Trophoblast cell (in vitro differentiated cells and primary cell): ENCODE data around the gene NRK. TPM values are rescaled to one million over a fixed set of nuclear protein-coding genes. Genes with fewer than 3 reads are reported as not detected.

Experiments used
- DNase-seq, 2 donors: peaks; one replicate each; pipeline ENCODE4 v3.0.0-alpha.2; 2016
- H2AFZ ChIP-seq: 2 replicates; pipeline ENCODE4 v1.6.1; 2013; ENCODE audit warnings: low read length, moderate library complexity, mild to moderate bottlenecking; ENCODE audit not compliant: insufficient read depth, poor library complexity
- H2AK5ac ChIP-seq: 2 replicates; pipeline ENCODE4 v1.6.1; 2013; ENCODE audit warnings: mild to moderate bottlenecking, low read length
- H2BK120ac ChIP-seq: 2 replicates; pipeline ENCODE4 v1.6.1; 2013; ENCODE audit warnings: low read length, mild to moderate bottlenecking, moderate library complexity; ENCODE audit not compliant: insufficient read depth, poor library complexity
- H2BK12ac ChIP-seq: 2 replicates; pipeline ENCODE4 v1.6.1; 2013; ENCODE audit warnings: mild to moderate bottlenecking, low read length, moderate library complexity
- H2BK5ac ChIP-seq: 2 replicates; pipeline ENCODE4 v1.6.1; 2013; ENCODE audit warnings: low read length, low read depth, moderate library complexity, mild to moderate bottlenecking; ENCODE audit not compliant: poor library complexity
- H3K14ac ChIP-seq: 2 replicates; pipeline ENCODE4 v1.6.1; 2013; ENCODE audit warnings: mild to moderate bottlenecking, low read length
- H3K18ac ChIP-seq: 2 replicates; pipeline ENCODE4 v1.6.1; 2013; ENCODE audit warnings: mild to moderate bottlenecking, low read length
- H3K23ac ChIP-seq: 2 replicates; pipeline ENCODE4 v1.6.1; 2013; ENCODE audit warnings: low read length
- H3K27ac ChIP-seq: 2 replicates; pipeline ENCODE4 v1.5.1; 2013; ENCODE audit warnings: low read depth, mild to moderate bottlenecking, inconsistent platforms, low read length, moderate library complexity
- H3K27me3 ChIP-seq: 2 replicates; pipeline ENCODE4 v1.6.1; 2013; ENCODE audit warnings: inconsistent platforms, mild to moderate bottlenecking, low read length, moderate library complexity; ENCODE audit not compliant: insufficient read depth
- H3K36me3 ChIP-seq, 2 experiments: 1 replicate in 1 of 2; 2 replicates in 1 of 2; pipeline ENCODE4 v1.6.1; 2013; ENCODE audit warnings: low read length in 2 of 2, mild to moderate bottlenecking in 2 of 2, moderate library complexity in 1 of 2; ENCODE audit not compliant: insufficient read depth in 2 of 2, control insufficient read depth in 1 of 2
- H3K4ac ChIP-seq: 2 replicates; pipeline ENCODE4 v1.6.1; 2013; ENCODE audit warnings: low read depth, mild to moderate bottlenecking, low read length, moderate library complexity
- H3K4me1 ChIP-seq, 2 experiments: 1 replicate in 1 of 2; 2 replicates in 1 of 2; pipeline ENCODE4 v1.6.1; 2013; ENCODE audit warnings: low read length in 2 of 2, mild to moderate bottlenecking in 2 of 2, moderate library complexity in 1 of 2; ENCODE audit not compliant: insufficient read depth in 2 of 2, control insufficient read depth in 1 of 2
- H3K4me2 ChIP-seq: 2 replicates; pipeline ENCODE4 v1.6.1; 2013; ENCODE audit warnings: inconsistent platforms, mild to moderate bottlenecking, low read length, moderate library complexity
- H3K4me3 ChIP-seq: 2 replicates; pipeline ENCODE4 v1.5.1; 2013; ENCODE audit warnings: mild to moderate bottlenecking, low read depth, low read length, inconsistent platforms
- H3K79me1 ChIP-seq: one replicate; pipeline ENCODE4 v1.6.1; 2013; ENCODE audit warnings: low read length
- H3K79me2 ChIP-seq: 2 replicates; pipeline ENCODE4 v1.6.1; 2013; ENCODE audit warnings: low read length, mild to moderate bottlenecking; ENCODE audit not compliant: control insufficient read depth, insufficient read depth, poor library complexity
- H3K9ac ChIP-seq: 2 replicates; pipeline ENCODE4 v1.6.1; 2013; ENCODE audit warnings: mild to moderate bottlenecking, low read length
- H3K9me3 ChIP-seq: 2 replicates; pipeline ENCODE4 v1.6.1; 2013; ENCODE audit warnings: low read depth, mild to moderate bottlenecking, control low read depth, inconsistent platforms, low read length; ENCODE audit not compliant: insufficient read depth
- H4K12ac ChIP-seq: 2 replicates; pipeline ENCODE4 v1.6.1; 2013; ENCODE audit warnings: low read depth, mild to moderate bottlenecking, low read length, moderate library complexity
- H4K8ac ChIP-seq: 2 replicates; pipeline ENCODE4 v1.6.1; 2013; ENCODE audit warnings: low read depth, mild to moderate bottlenecking, low read length, moderate library complexity
- H4K91ac ChIP-seq: one replicate; pipeline ENCODE4 v1.6.1; 2013; ENCODE audit warnings: low read depth, mild to moderate bottlenecking, low read length, moderate library complexity
- WGBS: extraction: QIAGEN DNeasy Blood & Tissue Kit; methylation state at CpG from one replicate; pipeline ENCODE4 v1.1.7; 2013; ENCODE audit warnings: missing lambda C conversion rate; ENCODE audit not compliant: insufficient read length, insufficient coverage; ENCODE audit errors: extremely low coverage; 5-methylcytosine and 5-hydroxymethylcytosine counted together
- polyA plus RNA-seq: library from polyadenylated mRNA; stranded (reverse); fragments of 200-250 nt; gene quantifications from 2 replicates; pipeline ENCODE4 v1.2.3, GENCODE V29; 2013

Gene NRK, protein sequence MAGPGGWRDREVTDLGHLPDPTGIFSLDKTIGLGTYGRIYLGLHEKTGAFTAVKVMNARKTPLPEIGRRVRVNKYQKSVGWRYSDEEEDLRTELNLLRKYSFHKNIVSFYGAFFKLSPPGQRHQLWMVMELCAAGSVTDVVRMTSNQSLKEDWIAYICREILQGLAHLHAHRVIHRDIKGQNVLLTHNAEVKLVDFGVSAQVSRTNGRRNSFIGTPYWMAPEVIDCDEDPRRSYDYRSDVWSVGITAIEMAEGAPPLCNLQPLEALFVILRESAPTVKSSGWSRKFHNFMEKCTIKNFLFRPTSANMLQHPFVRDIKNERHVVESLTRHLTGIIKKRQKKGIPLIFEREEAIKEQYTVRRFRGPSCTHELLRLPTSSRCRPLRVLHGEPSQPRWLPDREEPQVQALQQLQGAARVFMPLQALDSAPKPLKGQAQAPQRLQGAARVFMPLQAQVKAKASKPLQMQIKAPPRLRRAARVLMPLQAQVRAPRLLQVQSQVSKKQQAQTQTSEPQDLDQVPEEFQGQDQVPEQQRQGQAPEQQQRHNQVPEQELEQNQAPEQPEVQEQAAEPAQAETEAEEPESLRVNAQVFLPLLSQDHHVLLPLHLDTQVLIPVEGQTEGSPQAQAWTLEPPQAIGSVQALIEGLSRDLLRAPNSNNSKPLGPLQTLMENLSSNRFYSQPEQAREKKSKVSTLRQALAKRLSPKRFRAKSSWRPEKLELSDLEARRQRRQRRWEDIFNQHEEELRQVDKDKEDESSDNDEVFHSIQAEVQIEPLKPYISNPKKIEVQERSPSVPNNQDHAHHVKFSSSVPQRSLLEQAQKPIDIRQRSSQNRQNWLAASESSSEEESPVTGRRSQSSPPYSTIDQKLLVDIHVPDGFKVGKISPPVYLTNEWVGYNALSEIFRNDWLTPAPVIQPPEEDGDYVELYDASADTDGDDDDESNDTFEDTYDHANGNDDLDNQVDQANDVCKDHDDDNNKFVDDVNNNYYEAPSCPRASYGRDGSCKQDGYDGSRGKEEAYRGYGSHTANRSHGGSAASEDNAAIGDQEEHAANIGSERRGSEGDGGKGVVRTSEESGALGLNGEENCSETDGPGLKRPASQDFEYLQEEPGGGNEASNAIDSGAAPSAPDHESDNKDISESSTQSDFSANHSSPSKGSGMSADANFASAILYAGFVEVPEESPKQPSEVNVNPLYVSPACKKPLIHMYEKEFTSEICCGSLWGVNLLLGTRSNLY (N-terminal part only)
- 10.8 and 11.5 TPM in 2 replicates for polyA plus RNA-seq

- peak; percentile 2 to 26 for DNase-seq
- peak within 1 kb of the TSS; percentile 25 for H4K12ac ChIP-seq
- H2BK5ac ChIP-seq: peak within 1 kb of the TSS; percentile 73
- H3K27ac ChIP-seq: peak within 1 kb of the TSS; percentile 92
- H3K4me3 ChIP-seq: peak within 1 kb of the TSS; percentile 82
- peaks cover 10% of the 10 kb centered on the region for H3K79me1 ChIP-seq
- H4K91ac ChIP-seq: peak within 1 kb of the TSS; percentile 45
- H2BK120ac ChIP-seq: peak within 1 kb of the TSS; percentile 89
- H3K18ac ChIP-seq: peak within 1 kb of the TSS; percentile 61
- H4K8ac ChIP-seq: peak within 1 kb of the TSS; percentile 78
- H3K9me3 ChIP-seq: no peaks in the 10 kb centered on the region
- peak within 1 kb of the TSS; percentile 83 for H2AFZ ChIP-seq
- H3K27me3 ChIP-seq: no peaks in the 10 kb centered on the region
- peak within 1 kb of the TSS; percentile 86 for H3K4me2 ChIP-seq
- H3K14ac ChIP-seq: peak within 1 kb of the TSS; percentile 57
- peaks cover 1% of the 10 kb centered on the region for H3K79me2 ChIP-seq
- peaks cover 2 to 4% of the 10 kb centered on the region in 2 experiments for H3K4me1 ChIP-seq
- peak within 1 kb of the TSS; percentile 15 for H3K4ac ChIP-seq
- H2BK12ac ChIP-seq: peak within 1 kb of the TSS; percentile 45
- WGBS: no CpG with 5 or more reads among the region's 76 CpGs
- no peak within 1 kb of the TSS for H3K23ac ChIP-seq
- H2AK5ac ChIP-seq: no peak within 1 kb of the TSS
- no peaks in the 10 kb centered on the region for H3K36me3 ChIP-seq
- peak within 1 kb of the TSS; percentile 69 for H3K9ac ChIP-seq
These were observed at the start of gene NRK for GRCh38 chrX:105822138-105823091. NRK (plus strand) TSS chrX:105822539; CDS start chrX:105822846, 307 bp downstream.

GRCh38 chrX:105773801-105774200, 48.5 kb upstream of the NRK start:
- Histone ChIP-seq H3K27me3 (no peaks in the 10 kb centered on the region), H4K8ac (no peak overlapping the region), H3K23ac (no peak overlapping the region), H4K91ac (no peak overlapping the region), H2AK5ac (no peak overlapping the region), H2BK120ac (no peak overlapping the region), H3K9ac (no peak overlapping the region), H3K79me2 (no peaks in the 10 kb centered on the region), H3K9me3 (no peaks in the 10 kb centered on the region), H4K12ac (no peak overlapping the region), H3K27ac (no peak overlapping the region), H3K4me2 (no peak overlapping the region), H3K36me3 (no peaks in the 10 kb centered on the region), H3K79me1 (no peaks in the 10 kb centered on the region), H2BK12ac (no peak overlapping the region), H3K14ac (no peak overlapping the region), H3K18ac (no peak overlapping the region), H3K4me1 (no peaks in the 10 kb centered on the region), H2BK5ac (no peak overlapping the region), H2AFZ (no peak overlapping the region), H3K4me3 (no peak overlapping the region), H3K4ac (no peak overlapping the region)
- DNase-seq: no peak

DNA sequence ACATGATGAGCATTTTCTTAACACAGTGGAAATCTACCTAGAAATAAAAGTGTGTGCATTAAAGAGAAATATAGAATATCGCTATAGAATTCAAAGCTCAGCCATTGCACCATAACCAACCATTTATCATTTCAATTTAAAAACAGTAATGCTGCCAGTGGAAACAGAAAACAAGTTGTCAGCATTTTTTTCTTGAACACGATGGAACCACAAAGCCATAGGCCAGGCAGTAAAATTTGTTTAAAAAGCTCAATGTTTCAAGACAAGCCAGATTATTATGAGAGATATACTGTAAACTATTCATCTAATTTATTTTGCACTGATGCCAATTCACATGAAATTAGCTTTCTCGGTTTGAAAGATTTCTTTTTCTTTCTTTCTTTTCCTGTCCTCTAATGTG, 46.7 kb upstream of the NRK start:
- Histone ChIP-seq H3K4ac (no peak overlapping the region), H3K4me2 (no peak overlapping the region), H3K79me2 (no peaks in the 10 kb centered on the region), H3K14ac (no peak overlapping the region), H2AFZ (no peak overlapping the region), H3K4me3 (no peak overlapping the region), H3K9ac (no peak overlapping the region), H3K23ac (no peak overlapping the region), H3K36me3 (no peaks in the 10 kb centered on the region), H3K18ac (no peak overlapping the region), H4K8ac (no peak overlapping the region), H2BK5ac (no peak overlapping the region), H3K79me1 (no peaks in the 10 kb centered on the region), H4K91ac (no peak overlapping the region), H4K12ac (no peak overlapping the region), H3K27me3 (no peaks in the 10 kb centered on the region), H3K27ac (no peak overlapping the region), H2BK12ac (no peak overlapping the region), H3K4me1 (no peaks in the 10 kb centered on the region), H2AK5ac (no peak overlapping the region), H2BK120ac (no peak overlapping the region), H3K9me3 (no peaks in the 10 kb centered on the region)
- no CpG with 5 or more reads among the region's 3 CpGs for WGBS
- DNase-seq: no peak
